ENCODE measurements around the gene TPGS1. TPM values are rescaled to one million over a fixed set of nuclear protein-coding genes. Genes with fewer than 3 reads are reported as not detected.

The TPGS1 gene
- total and polyA plus RNA-seq, 3 donors from 2014 or later = 5.4 to 104 (median 98.5) TPM

GRCh38 chr19:460877-461720, 46.2 kb upstream of the TPGS1 start, which contains the start of gene SHC2:
TSS of gene SHC2 (minus strand) at chr19:461033. CDS start at chr19:460996, 37 bp downstream.
- intact Hi-C loops (cut with DNase I; ENCODE audit: low total_unique reads) = no loop called here
- Histone ChIP-seq H3K36me3 (ENCODE audit: low read depth, missing control alignments) (no peaks in the 10 kb centered on the region), H3K4me1 (peaks cover 8% of the 10 kb centered on the region), H3K27me3 (no peaks in the 10 kb centered on the region), H3K9me3 (no peaks in the 10 kb centered on the region), H3K27ac (peak within 1 kb of the TSS; percentile 79 to 84), H3K4me3 (peak within 1 kb of the TSS; percentile 70 to 77)
- WGBS, 2 donors = 1% methylated on average over 61 of the region's 85 CpGs; no CpG with 5 or more reads in 1 of the 2 donors
- no peak for DNase-seq
- TF ChIP-seq CTCF (IDR thresholded peaks at IDR 0.05) (no peak), POLR2A (IDR thresholded peaks at IDR 0.05) (no peak)

DNA sequence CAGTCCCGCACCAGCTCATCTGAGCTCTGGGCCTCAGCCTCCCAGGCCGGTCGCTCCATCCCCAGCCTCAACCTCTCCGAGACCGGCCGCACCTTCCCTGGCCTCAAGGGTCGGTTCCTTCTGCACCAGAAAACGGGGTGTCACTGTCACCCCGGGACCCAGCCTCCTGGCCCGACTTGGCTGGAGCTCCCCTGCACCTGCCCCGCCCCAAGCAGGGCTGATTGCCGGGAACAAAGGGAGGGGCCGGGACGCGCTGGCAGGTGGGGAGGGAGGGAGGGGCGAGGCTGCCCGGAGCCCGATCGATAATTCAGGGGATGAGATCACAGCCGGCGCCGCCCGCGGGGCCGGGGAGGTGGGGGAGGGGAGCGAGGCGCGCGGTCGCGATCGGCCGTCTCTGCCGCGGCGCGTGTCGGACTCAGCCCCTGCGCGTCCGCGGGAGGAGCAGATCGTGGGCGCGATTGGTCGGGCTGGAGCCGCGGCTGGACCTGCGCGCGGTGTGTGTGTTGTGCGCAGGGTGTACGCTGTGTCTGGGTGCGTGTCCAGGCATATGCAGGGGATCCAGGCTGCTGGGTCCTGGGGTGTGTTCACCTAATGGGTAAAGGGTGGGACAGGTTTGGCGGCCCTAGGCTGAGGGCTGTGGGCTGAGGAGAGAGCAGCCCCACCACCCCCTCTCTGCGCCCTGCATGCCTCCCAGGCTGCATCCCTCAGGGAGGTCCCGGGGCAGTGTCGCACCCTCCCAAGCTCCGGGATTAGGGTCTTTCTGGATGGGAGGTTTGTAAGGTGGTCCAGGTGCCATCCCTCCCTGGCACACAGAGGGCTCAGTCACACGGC, 45.4 kb upstream of the TPGS1 start:
- H3K9me3 ChIP-seq = no peaks in the 10 kb centered on the region
- peak; percentile 49 for DNase-seq
- WGBS, 2 donors = 6 to 17% methylated on average over 5 to 60 of the region's 60 CpGs
- peak overlapping the region in 1 of 2 donors; percentile 18 for H3K4me3 ChIP-seq
- no peak overlapping the region for H3K27ac ChIP-seq
- no peaks in the 10 kb centered on the region for H3K27me3 ChIP-seq
- TF ChIP-seq CTCF (IDR thresholded peaks at IDR 0.05) (no peak), POLR2A (IDR thresholded peaks at IDR 0.05) (no peak)
- intact Hi-C loops (cut with DNase I; ENCODE audit: low total_unique reads) = no loop called here
- peaks cover 8% of the 10 kb centered on the region for H3K4me1 ChIP-seq
- no peaks in the 10 kb centered on the region for H3K36me3 ChIP-seq (ENCODE audit: low read depth, missing control alignments)

GRCh38 chr19:463483-464207, 43.7 kb upstream of the TPGS1 start:
- H3K36me3 ChIP-seq (ENCODE audit: low read depth, missing control alignments) = no peaks in the 10 kb centered on the region
- no peak for DNase-seq
- intact Hi-C loops (cut with DNase I; ENCODE audit: low total_unique reads) = no loop called here
- no peak overlapping the region for H3K27ac ChIP-seq
- H3K9me3 ChIP-seq = no peaks in the 10 kb centered on the region
- TF ChIP-seq CTCF (IDR thresholded peaks at IDR 0.05) = no peak
- no peak for TF ChIP-seq POLR2A (IDR thresholded peaks at IDR 0.05)
- WGBS, 2 donors = 59 to 80% methylated on average over 3 to 35 of the region's 35 CpGs
- H3K4me3 ChIP-seq = no peak overlapping the region
- peaks cover 8% of the 10 kb centered on the region for H3K4me1 ChIP-seq
- no peaks in the 10 kb centered on the region for H3K27me3 ChIP-seq

DNA sequence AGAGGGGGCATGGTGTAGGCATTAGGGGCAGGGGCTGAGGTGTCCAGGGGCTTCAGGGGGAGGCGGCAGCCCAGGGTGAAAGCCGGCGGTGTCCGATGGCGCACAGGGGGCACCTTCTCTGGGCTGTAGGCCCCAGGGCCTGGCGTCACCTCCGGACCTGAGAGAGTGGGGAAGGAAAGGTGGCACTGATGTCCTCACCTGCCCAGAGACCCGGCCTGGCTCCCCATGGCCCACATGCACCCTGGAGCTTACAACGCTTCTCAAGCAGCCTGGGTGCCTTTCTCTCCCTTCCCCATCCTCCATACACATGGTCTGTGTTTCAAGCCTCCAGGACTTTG, 43.1 kb upstream of the TPGS1 start:
- TF ChIP-seq CTCF (IDR thresholded peaks at IDR 0.05) = no peak
- TF ChIP-seq POLR2A (IDR thresholded peaks at IDR 0.05) = no peak
- Histone ChIP-seq H3K27ac (no peak overlapping the region), H3K4me3 (no peak overlapping the region), H3K4me1 (peaks cover 8% of the 10 kb centered on the region), H3K9me3 (no peaks in the 10 kb centered on the region), H3K27me3 (no peaks in the 10 kb centered on the region), H3K36me3 (ENCODE audit: low read depth, missing control alignments) (no peaks in the 10 kb centered on the region)
- no peak for DNase-seq
- 91 to 94% methylated on average over 4 to 9 of the region's 9 CpGs for WGBS, 2 donors
- intact Hi-C loops (cut with DNase I; ENCODE audit: low total_unique reads) = no loop called here

Measured in testis (tissue), 3 donors.